Kasumi-1 (cell line): ENCODE data around the gene CCSER1.
A peak's percentile ranks its signal among the peaks of the same experiment; 100 is the strongest.
"Not testable (repeated sequence)": the region's sequence is repeated elsewhere in the genome, so short reads cannot be mapped to it uniquely, and the experiment has no call there.

Source experiments
- DNase-seq, 2 experiments: peaks; one replicate each; lab custom pipeline; 2025; lab: John Stamatoyannopoulos, UW

CCSER1 gene

GRCh38 chr4:91064157-91064853 is 937.1 kb downstream of the CCSER1 start:
- peak; percentile 50 to 51 for DNase-seq

- no peak for DNase-seq
These were observed 937.9 kb downstream of the CCSER1 start for GRCh38 chr4:91065117-91065516.

GRCh38 chr4:91070736-91071135 is 943.5 kb downstream of the CCSER1 start:
- no peak for DNase-seq

- DNase-seq, result no peak
These were observed 949.0 kb downstream of the CCSER1 start for GRCh38 chr4:91076147-91076546.

- DNase-seq, result no peak
These were observed 958.8 kb downstream of the CCSER1 start for GRCh38 chr4:91085961-91086360.

GRCh38 chr4:91087743-91088142 is 960.5 kb downstream of the CCSER1 start:
- DNase-seq, result no peak

GRCh38 chr4:91089178-91089577 is 962.0 kb downstream of the CCSER1 start:
- DNase-seq, result no peak

- DNase-seq, result no peak
These were observed 965.3 kb downstream of the CCSER1 start for GRCh38 chr4:91092398-91092980.

GRCh38 chr4:91094220-91094619 is 967.0 kb downstream of the CCSER1 start:
- DNase-seq, result not testable (repeated sequence)

GRCh38 chr4:91099666-91100065 is 972.5 kb downstream of the CCSER1 start:
- no peak for DNase-seq

- no peak for DNase-seq
These were observed 981.6 kb downstream of the CCSER1 start for GRCh38 chr4:91108751-91109150.

GRCh38 chr4:91111556-91111955 is 984.4 kb downstream of the CCSER1 start:
- DNase-seq, result no peak

- peak; percentile 30 to 43 for DNase-seq
These were observed 986.0 kb downstream of the CCSER1 start for GRCh38 chr4:91113130-91113706.

GRCh38 chr4:91114386-91114785 is 987.2 kb downstream of the CCSER1 start:
- DNase-seq, result no peak

- peak; percentile 36 to 75 for DNase-seq
These were observed 989.7 kb downstream of the CCSER1 start for GRCh38 chr4:91116861-91117260.

GRCh38 chr4:91118597-91118996 is 991.4 kb downstream of the CCSER1 start:
- DNase-seq, result no peak

- no peak for DNase-seq
These were observed 996.5 kb downstream of the CCSER1 start for GRCh38 chr4:91123742-91124141.

GRCh38 chr4:91127192-91127591 is 1000.0 kb downstream of the CCSER1 start:
- no peak for DNase-seq

- DNase-seq, result no peak
These were observed 1000.6 kb downstream of the CCSER1 start for GRCh38 chr4:91127831-91128230.

- DNase-seq, result no peak
These were observed 1001.3 kb downstream of the CCSER1 start for GRCh38 chr4:91128519-91128918.

GRCh38 chr4:91147067-91147466 is 1019.9 kb downstream of the CCSER1 start:
- DNase-seq, result no peak

GRCh38 chr4:91154041-91154440 is 1026.8 kb downstream of the CCSER1 start:
- not testable (repeated sequence) for DNase-seq

- not testable (repeated sequence) for DNase-seq
These were observed 1040.9 kb downstream of the CCSER1 start for GRCh38 chr4:91167864-91168653.
